Transverse colon (tissue), 4 donors: ENCODE measurements around the gene NHLRC4. TPM values are rescaled to one million over a fixed set of nuclear protein-coding genes. Genes with fewer than 3 reads are reported as not detected.
A peak's percentile ranks its signal among the peaks of the same experiment; 100 is the strongest.

ENCODE experiments used
- DNase-seq: peaks from one replicate; pipeline ENCODE4 v3.0.0-alpha.2; 2019
- H3K27ac ChIP-seq, 4 donors: fragments of 200-600 bp; sonication (generic); 2 replicates each; pipeline ENCODE4 v1.5.1; 2016 to 2018; ENCODE audit warnings: inconsistent platforms in 4 of 4
- H3K27me3 ChIP-seq: fragments of 200-600 bp; sonication (generic); 2 replicates; pipeline ENCODE4 v1.5.1; 2017; ENCODE audit warnings: inconsistent platforms
- H3K36me3 ChIP-seq, 4 donors: fragments of 200-600 bp; sonication (generic); 2 replicates each; pipeline ENCODE4 v1.5.1; 2017 to 2019; ENCODE audit warnings: inconsistent platforms in 4 of 4
- H3K4me1 ChIP-seq, 4 donors: fragments of 200-600 bp; sonication (generic); 2 replicates each; pipeline ENCODE4 v1.5.1; 2017 to 2020; ENCODE audit warnings: inconsistent platforms in 4 of 4
- H3K4me3 ChIP-seq, 4 donors: fragments of 200-600 bp; sonication (generic); 1 replicate in 1 of 4; 2 replicates in 3 of 4; pipeline versions ENCODE4 v1.5.1 to v1.6.1; 2017 to 2019; ENCODE audit warnings: inconsistent platforms in 4 of 4
- H3K9me3 ChIP-seq, 2 donors: fragments of 200-600 bp; sonication (generic); 2 replicates each; pipeline ENCODE4 v1.5.1; 2017 to 2019; ENCODE audit warnings: inconsistent platforms in 2 of 2
- CTCF ChIP-seq, 5 experiments: fragments of 200-600 bp in 3 of 5; fragments of 450-650 bp in 2 of 5; sonication (generic) in 3 of 5; IDR thresholded peaks; 1 replicate in 2 of 5; 2 replicates in 3 of 5; pipeline ENCODE4 v1.5.1; 2016 to 2017; ENCODE audit warnings: antibody characterized with exemption in 5 of 5, inconsistent platforms in 3 of 5, mild to moderate bottlenecking in 2 of 5, moderate library complexity in 1 of 5
- EP300 ChIP-seq: sonication (generic); formaldehyde crosslinking; IDR thresholded peaks from one replicate; pipeline ENCODE4 v1.6.1; 2017; ENCODE audit warnings: antibody characterized with exemption, low read depth
- POLR2A ChIP-seq: fragments of 450-650 bp; IDR thresholded peaks from one replicate; pipeline ENCODE4 v1.6.1; 2016; ENCODE audit warnings: antibody characterized with exemption, mild to moderate bottlenecking, moderate library complexity
- POLR2AphosphoS5 ChIP-seq, 3 donors: sonication (generic); formaldehyde crosslinking; IDR thresholded peaks; one replicate each; pipeline ENCODE4 v1.6.1; 2016; ENCODE audit warnings: antibody characterized with exemption in 3 of 3
- WGBS, 2 donors: methylation state at CpG; one replicate each; pipeline ENCODE4 v1.1.5; 2018; ENCODE audit warnings: low coverage in 1 of 2; 5-methylcytosine and 5-hydroxymethylcytosine counted together
- in situ Hi-C, 4 donors: fragments of 200-750 bp; cut with MboI; loops; one replicate each; pipeline versions ENCODE4 v1.15.0 to v1.15.1; 2017; ENCODE audit warnings: low sequenced_read_pairs in 3 of 4, low pct_ligation_motif_present in 1 of 4, low pct_unique_long_range_greater_than_20kb in 1 of 4
- intact Hi-C: fragments of 100-400 bp; cut with DNase I; formaldehyde crosslinking; loops from one replicate; pipeline ENCODE4 v1.15.1; 2023; ENCODE audit warnings: low total_unique reads
- total RNA-seq, 4 donors: library from RNA; depleted of rRNA; stranded (reverse); fragments of >200 nt; gene quantifications; one replicate each; pipeline ENCODE4 v1.1.0, GENCODE V29; 2016

The NHLRC4 gene
- total RNA-seq, 4 donors from 2014 or later: 0.55 to 0.75 (median 0.64) TPM; not detected in 1

GRCh38 chr16:564690-565418 is 2.0 kb upstream of the NHLRC4 start:
- H3K4me3 ChIP-seq: no peak overlapping the region
- H3K4me1 ChIP-seq: peaks cover 28 to 36% (median 30%) of the 10 kb centered on the region in 4 donors
- no peaks in the 10 kb centered on the region for H3K9me3 ChIP-seq
- no peak for DNase-seq
- 78% methylated on average over 28 of the region's 42 CpGs; no CpG with 5 or more reads in 1 of the 2 donors for WGBS, 2 donors
- intact Hi-C loops (no loop called here), in situ Hi-C loops (no loop called here)
- TF ChIP-seq POLR2A (no peak), EP300 (no peak), POLR2AphosphoS5 (IDR thresholded peaks at IDR 0.05) (no peak), CTCF (IDR thresholded peaks at IDR 0.05) (no peak)
- no peaks in the 10 kb centered on the region for H3K36me3 ChIP-seq
- H3K27me3 ChIP-seq: peaks cover 54% of the 10 kb centered on the region
- no peak overlapping the region for H3K27ac ChIP-seq

GRCh38 chr16:565419-566330 is 1.1 kb upstream of the NHLRC4 start:
- in situ Hi-C loops: no loop called here
- Histone ChIP-seq H3K9me3 (no peaks in the 10 kb centered on the region), H3K27ac (no peak overlapping the region), H3K4me1 (peaks cover 30 to 40% (median 34%) of the 10 kb centered on the region in 4 donors), H3K36me3 (no peaks in the 10 kb centered on the region), H3K27me3 (peaks cover 47% of the 10 kb centered on the region), H3K4me3 (no peak overlapping the region)
- 56% methylated on average over 20 of the region's 35 CpGs; no CpG with 5 or more reads in 1 of the 2 donors for WGBS, 2 donors
- TF ChIP-seq CTCF (IDR thresholded peaks at IDR 0.05) (no peak), EP300 (no peak), POLR2AphosphoS5 (IDR thresholded peaks at IDR 0.05) (no peak), POLR2A (no peak)
- DNase-seq: no peak
- intact Hi-C loops: no loop called here

GRCh38 chr16:567373-568256 is 810 bp downstream of the NHLRC4 start:
- peaks cover 32 to 45% (median 36%) of the 10 kb centered on the region in 4 donors for H3K4me1 ChIP-seq
- DNase-seq: no peak
- intact Hi-C loops: no loop called here

GRCh38 chr16:568401-569258 is 1.8 kb downstream of the NHLRC4 start:
- TF ChIP-seq POLR2AphosphoS5 (IDR thresholded peaks at IDR 0.05) (no peak), CTCF (IDR thresholded peaks at IDR 0.05) (peak in 1 of 5 experiments; percentile 6), EP300 (no peak)
- Histone ChIP-seq H3K4me3 (peak overlapping the region in 2 of 4 donors; percentile 90 to 97), H3K9me3 (no peaks in the 10 kb centered on the region), H3K36me3 (no peaks in the 10 kb centered on the region), H3K27ac (peak overlapping the region; percentile 75 to 83 (median 81)), H3K27me3 (peaks cover 17% of the 10 kb centered on the region), H3K4me1 (peaks cover 32 to 45% (median 36%) of the 10 kb centered on the region in 4 donors)
- WGBS, 2 donors: 40 to 65% methylated on average over 1 to 10 of the region's 11 CpGs
- peak; percentile 68 for DNase-seq
- intact Hi-C loops: no loop called here
- in situ Hi-C loops: no loop called here

More at GRCh38 chr16:567373-568256, 810 bp downstream of the NHLRC4 start:
- TF ChIP-seq EP300: no peak
- WGBS, 2 donors: 93% methylated on average over 30 of the region's 35 CpGs; no CpG with 5 or more reads in 1 of the 2 donors
- Histone ChIP-seq H3K27me3 (peaks cover 27% of the 10 kb centered on the region), H3K27ac (peak overlapping the region; percentile 29 to 82 (median 68)), H3K9me3 (no peaks in the 10 kb centered on the region), H3K36me3 (no peaks in the 10 kb centered on the region), H3K4me3 (peak overlapping the region in 2 of 4 donors; percentile 24 to 39)
- in situ Hi-C loops: no loop called here
